DOHH2 (cell line): ENCODE measurements around the gene ICA1L.

ENCODE experiments used
- H3F3A ChIP-seq: fragments of 200-600 bp; sonication (generic), shearing (Covaris generic); 2 replicates; pipeline ENCODE4 v1.6.0; 2016; ENCODE audit warnings: antibody characterized with exemption, mild to moderate bottlenecking; ENCODE audit not compliant: control insufficient read depth, insufficient read depth
- H3K27ac ChIP-seq: fragments of 200-600 bp; sonication (generic); 2 replicates; pipeline ENCODE4 v1.5.1; 2014; ENCODE audit warnings: low read depth, mild to moderate bottlenecking, low read length, moderate library complexity
- H3K27me3 ChIP-seq: fragments of 200-600 bp; sonication (generic); 2 replicates; pipeline ENCODE4 v1.6.1; 2014; ENCODE audit warnings: mild to moderate bottlenecking, low read length, mixed read lengths; ENCODE audit not compliant: control insufficient read depth
- H3K36me3 ChIP-seq: fragments of 200-600 bp; sonication (generic); 2 replicates; pipeline ENCODE4 v1.6.1; 2014; ENCODE audit warnings: mild to moderate bottlenecking, low read length, moderate library complexity, mixed read lengths; ENCODE audit not compliant: control insufficient read depth
- H3K4me1 ChIP-seq: fragments of 200-600 bp; sonication (generic); 2 replicates; pipeline ENCODE4 v1.6.1; 2014; ENCODE audit warnings: mild to moderate bottlenecking, low read length, mixed read lengths; ENCODE audit not compliant: control insufficient read depth
- H3K4me2 ChIP-seq: fragments of 200-600 bp; sonication (generic); 2 replicates; pipeline ENCODE4 v1.6.0; 2014; ENCODE audit warnings: mild to moderate bottlenecking, low read length, moderate library complexity
- H3K4me3 ChIP-seq: fragments of 200-600 bp; sonication (generic); 2 replicates; pipeline ENCODE4 v1.5.1; 2014; ENCODE audit warnings: mild to moderate bottlenecking, low read length, mixed read lengths
- H3K79me2 ChIP-seq: fragments of 200-600 bp; sonication (generic); 2 replicates; pipeline ENCODE4 v1.6.1; 2014; ENCODE audit warnings: mild to moderate bottlenecking, low read length, mixed read lengths; ENCODE audit not compliant: control insufficient read depth
- H3K9me2 ChIP-seq: fragments of 200-600 bp; sonication (generic); replicated peaks from 2 replicates; pipeline ENCODE4 v1.6.1; 2014; ENCODE audit warnings: mild to moderate bottlenecking, low read length, mixed read lengths; ENCODE audit not compliant: control insufficient read depth
- H3K9me3 ChIP-seq: fragments of 200-600 bp; sonication (generic); 2 replicates; pipeline ENCODE4 v1.6.1; 2014; ENCODE audit warnings: antibody characterized with exemption, low read length, mixed read lengths; ENCODE audit not compliant: control insufficient read depth, insufficient read depth
- H4K20me1 ChIP-seq: fragments of 200-600 bp; sonication (generic); 2 replicates; pipeline ENCODE4 v1.6.0; 2014; ENCODE audit warnings: low read depth, mild to moderate bottlenecking, antibody characterized with exemption, low read length, moderate library complexity; ENCODE audit not compliant: control insufficient read depth, insufficient read depth
- EZH2phosphoT487 ChIP-seq: fragments of 200-600 bp; sonication (generic); IDR thresholded peaks from 2 replicates; pipeline ENCODE4 v1.6.1; 2017; ENCODE audit warnings: borderline replicate concordance, mild to moderate bottlenecking, antibody characterized with exemption, low read length, moderate library complexity, mixed read lengths
- TF ChIP-seq, protein P1 (sequence below): fragments of 200-600 bp; sonication (generic); IDR thresholded peaks from one replicate; pipeline ENCODE4 v1.5.1; 2014; ENCODE audit warnings: antibody characterized with exemption, mild to moderate bottlenecking, low read depth, low read length; ENCODE audit not compliant: poor library complexity, severe bottlenecking

ICA1L gene

DNA sequence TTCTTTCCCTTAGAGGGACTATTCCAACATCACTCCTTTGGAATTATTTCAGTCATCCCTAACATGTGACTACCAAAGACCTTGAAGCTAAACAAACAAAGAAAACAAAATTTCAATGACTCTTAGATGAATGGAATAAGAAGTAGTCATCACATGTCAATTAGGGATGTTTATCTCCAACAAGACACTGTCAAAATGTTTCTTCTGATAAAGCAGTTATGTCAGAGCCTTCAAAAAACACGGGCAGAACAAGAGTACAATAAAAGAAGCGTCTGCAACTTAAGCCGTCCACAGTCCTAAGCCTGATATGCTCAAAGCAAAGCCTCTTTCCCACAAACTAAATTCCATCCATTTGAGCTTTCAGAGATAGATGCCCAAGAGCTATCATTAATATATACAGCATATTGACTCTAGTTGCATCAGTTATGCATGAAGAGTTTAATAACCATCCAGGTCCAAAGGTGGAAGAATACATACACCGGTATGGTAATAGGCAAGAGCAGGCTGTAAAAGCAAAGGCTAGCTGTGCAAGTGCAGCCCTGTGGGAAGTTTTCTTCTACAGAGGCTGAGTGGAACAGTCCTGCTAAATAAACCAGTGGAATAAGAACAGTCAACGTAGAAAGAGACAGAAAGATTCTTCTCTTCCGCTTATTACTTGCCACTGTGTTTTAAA is 98.1 kb downstream of the ICA1L start:
- H3K4me3 ChIP-seq = no peak overlapping the region
- H4K20me1 ChIP-seq = no peaks in the 10 kb centered on the region
- no peaks in the 10 kb centered on the region for H3K4me1 ChIP-seq
- no peaks in the 10 kb centered on the region for H3K9me3 ChIP-seq
- H3K79me2 ChIP-seq = no peaks in the 10 kb centered on the region
- no peaks in the 10 kb centered on the region for H3K27me3 ChIP-seq
- H3K9me2 ChIP-seq = no peaks in the 10 kb centered on the region
- H3K4me2 ChIP-seq = no peak overlapping the region
- H3F3A ChIP-seq = no peaks in the 10 kb centered on the region
- peaks cover 4% of the 10 kb centered on the region; the same call in 1 of the 2 replicates for H3K36me3 ChIP-seq
- TF ChIP-seq, protein P1, sequence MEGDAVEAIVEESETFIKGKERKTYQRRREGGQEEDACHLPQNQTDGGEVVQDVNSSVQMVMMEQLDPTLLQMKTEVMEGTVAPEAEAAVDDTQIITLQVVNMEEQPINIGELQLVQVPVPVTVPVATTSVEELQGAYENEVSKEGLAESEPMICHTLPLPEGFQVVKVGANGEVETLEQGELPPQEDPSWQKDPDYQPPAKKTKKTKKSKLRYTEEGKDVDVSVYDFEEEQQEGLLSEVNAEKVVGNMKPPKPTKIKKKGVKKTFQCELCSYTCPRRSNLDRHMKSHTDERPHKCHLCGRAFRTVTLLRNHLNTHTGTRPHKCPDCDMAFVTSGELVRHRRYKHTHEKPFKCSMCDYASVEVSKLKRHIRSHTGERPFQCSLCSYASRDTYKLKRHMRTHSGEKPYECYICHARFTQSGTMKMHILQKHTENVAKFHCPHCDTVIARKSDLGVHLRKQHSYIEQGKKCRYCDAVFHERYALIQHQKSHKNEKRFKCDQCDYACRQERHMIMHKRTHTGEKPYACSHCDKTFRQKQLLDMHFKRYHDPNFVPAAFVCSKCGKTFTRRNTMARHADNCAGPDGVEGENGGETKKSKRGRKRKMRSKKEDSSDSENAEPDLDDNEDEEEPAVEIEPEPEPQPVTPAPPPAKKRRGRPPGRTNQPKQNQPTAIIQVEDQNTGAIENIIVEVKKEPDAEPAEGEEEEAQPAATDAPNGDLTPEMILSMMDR = no peak
- no peak for TF ChIP-seq EZH2phosphoT487
- no peak overlapping the region for H3K27ac ChIP-seq

DNA sequence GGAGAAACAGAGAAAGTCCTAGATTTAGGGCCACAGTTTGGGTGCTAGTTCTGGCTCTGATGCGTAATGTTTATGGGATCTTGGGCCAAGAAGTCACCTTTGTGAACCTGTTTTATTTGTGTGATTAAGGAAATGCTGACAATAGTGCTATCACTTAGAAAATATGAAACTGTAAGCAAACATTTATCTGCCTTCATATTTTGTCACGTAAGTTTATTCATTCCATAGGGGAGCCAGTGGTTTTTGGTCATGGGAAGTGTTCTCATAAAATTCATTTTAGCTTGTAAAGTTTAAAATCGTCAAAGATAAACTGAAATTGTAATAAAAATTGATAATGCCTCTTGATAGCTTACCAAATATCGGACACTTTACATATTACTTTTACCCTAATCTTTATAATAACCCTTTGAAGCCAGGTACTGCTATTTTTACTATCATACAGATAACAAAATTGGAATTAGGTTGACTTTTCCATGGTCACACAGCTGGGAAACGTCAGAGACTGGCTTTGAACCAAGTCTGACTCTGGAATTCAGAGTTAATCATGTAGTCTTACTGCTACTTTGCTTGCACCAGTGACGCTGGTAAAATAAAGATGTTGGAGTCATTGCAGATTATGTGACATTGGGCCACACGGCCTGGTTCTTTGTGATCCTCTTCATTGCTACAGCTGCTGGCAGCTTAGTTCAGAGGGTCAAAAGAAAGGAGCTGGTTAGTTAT is 99.7 kb downstream of the ICA1L start:
- Histone ChIP-seq H3K27me3 (no peaks in the 10 kb centered on the region), H3K4me2 (no peak overlapping the region)
- no peak for TF ChIP-seq EZH2phosphoT487
- TF ChIP-seq, protein P1 = no peak

DNA sequence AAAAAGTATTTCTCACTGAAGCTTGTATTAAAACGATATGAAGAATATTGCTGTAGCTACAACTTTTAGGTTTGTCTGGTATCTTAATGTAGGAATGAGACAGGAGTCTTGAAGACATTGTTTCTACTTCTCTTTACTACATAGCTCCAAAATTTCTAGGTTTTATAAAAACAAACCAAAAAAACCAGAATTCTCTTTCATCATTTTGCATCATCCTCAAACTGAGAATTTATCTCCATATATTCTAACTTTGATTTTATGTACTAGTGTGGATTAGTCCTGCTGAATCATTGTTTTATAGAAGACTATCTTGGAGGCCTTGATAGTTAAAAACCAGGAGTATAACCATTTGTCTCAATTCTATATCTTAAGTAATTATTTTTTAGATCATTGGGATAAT is 100.2 kb downstream of the ICA1L start:
- Histone ChIP-seq H3K4me3 (no peak overlapping the region), H3F3A (no peaks in the 10 kb centered on the region), H3K9me2 (no peaks in the 10 kb centered on the region), H3K36me3 (peaks cover 4% of the 10 kb centered on the region; the same call in 1 of the 2 replicates), H3K79me2 (no peaks in the 10 kb centered on the region), H4K20me1 (no peaks in the 10 kb centered on the region), H3K27ac (no peak overlapping the region), H3K9me3 (no peaks in the 10 kb centered on the region), H3K27me3 (no peaks in the 10 kb centered on the region), H3K4me1 (no peaks in the 10 kb centered on the region), H3K4me2 (no peak overlapping the region)
- TF ChIP-seq, protein P1 = no peak
- no peak for TF ChIP-seq EZH2phosphoT487

More for the DNA sequence above, 99.7 kb downstream of the ICA1L start:
- Histone ChIP-seq H3K4me1 (no peaks in the 10 kb centered on the region), H3K27ac (no peak overlapping the region), H3K36me3 (peaks cover 4% of the 10 kb centered on the region; the same call in 1 of the 2 replicates), H3K9me3 (no peaks in the 10 kb centered on the region), H3K9me2 (no peaks in the 10 kb centered on the region), H3K4me3 (no peak overlapping the region), H3K79me2 (no peaks in the 10 kb centered on the region), H3F3A (no peaks in the 10 kb centered on the region), H4K20me1 (no peaks in the 10 kb centered on the region)
